Upper lobe of right lung (tissue), 1 donor: Measurements from ENCODE around the gene EIF5AL1. TPM values are rescaled to one million over a fixed set of nuclear protein-coding genes. Genes with fewer than 3 reads are reported as not detected.

Experiments used
- ATAC-seq: fragments of 200-7000 bp; cut with Tn5 transposase; one replicate; pipeline ENCODE4 v1.9.1; 2020; ENCODE audit warnings: mild to moderate bottlenecking, moderate library complexity
- DNase-seq: peaks from one replicate; pipeline ENCODE4 v3.0.0-alpha.2; 2020
- H3K27ac ChIP-seq: fragments of 200-600 bp; one replicate; pipeline ENCODE4 v1.8.0; 2022
- H3K27me3 ChIP-seq: fragments of 200-600 bp; one replicate; pipeline ENCODE4 v1.8.0; 2022; ENCODE audit warnings: mild to moderate bottlenecking
- H3K36me3 ChIP-seq: fragments of 200-600 bp; one replicate; pipeline ENCODE4 v1.8.0; 2022
- H3K4me1 ChIP-seq: fragments of 200-600 bp; one replicate; pipeline ENCODE4 v1.8.0; 2022
- H3K4me3 ChIP-seq: fragments of 200-600 bp; one replicate; pipeline ENCODE4 v1.8.0; 2022; ENCODE audit warnings: mild to moderate bottlenecking
- H3K9me3 ChIP-seq: fragments of 200-600 bp; one replicate; pipeline ENCODE4 v1.8.0; 2022
- intact Hi-C: fragments of 100-400 bp; cut with DNase I; formaldehyde crosslinking; loops from one replicate; pipeline ENCODE4 v1.11.0; 2022
- total RNA-seq: library from RNA; stranded (reverse); fragmentation: NEBNext Ultra II Directional; extraction: Animal tissue kit (Norgen Biotek cat#: 25700); gene quantifications from one replicate; pipeline ENCODE4 v1.2.1, GENCODE V29; 2021
- TF ChIP-seq, protein P1 (sequence below): fragments of 200-600 bp; IDR thresholded peaks from one replicate; pipeline ENCODE4 v1.8.0; 2022; ENCODE audit warnings: antibody characterized with exemption
- donor health status: DM: no; HTN: yes; CAD: no; lungs with severe emphysema.

EIF5AL1 gene
- total RNA-seq, 1 donor from 2014 or later, result 0.14 TPM

DNA sequence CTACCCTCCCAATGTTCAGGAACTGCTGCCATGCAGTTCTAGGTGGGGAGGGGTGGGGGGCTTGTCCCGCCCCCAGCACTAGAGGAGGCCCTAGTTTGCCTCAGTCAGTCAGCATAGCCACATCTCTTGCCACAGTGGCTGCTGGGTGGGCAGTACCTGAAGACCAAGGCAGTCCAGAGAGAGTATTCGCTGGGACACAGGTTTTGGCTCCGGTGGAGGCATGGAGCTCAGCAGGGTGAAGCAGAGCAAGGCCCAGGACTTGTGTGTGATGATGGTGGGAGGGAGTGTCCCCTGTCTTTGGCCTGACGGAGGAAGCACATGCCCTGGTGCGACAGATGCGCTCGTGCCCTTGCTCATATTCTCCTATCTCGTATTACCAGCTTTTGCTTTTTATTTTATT lies 42.2 kb upstream of the EIF5AL1 start:
- DNase-seq, result no peak
- no peaks in the 10 kb centered on the region for H3K36me3 ChIP-seq
- H3K4me1 ChIP-seq, result peaks cover 13% of the 10 kb centered on the region

GRCh38 chr10:79471776-79472175 lies 40.6 kb upstream of the EIF5AL1 start:
- TF ChIP-seq, protein P1, sequence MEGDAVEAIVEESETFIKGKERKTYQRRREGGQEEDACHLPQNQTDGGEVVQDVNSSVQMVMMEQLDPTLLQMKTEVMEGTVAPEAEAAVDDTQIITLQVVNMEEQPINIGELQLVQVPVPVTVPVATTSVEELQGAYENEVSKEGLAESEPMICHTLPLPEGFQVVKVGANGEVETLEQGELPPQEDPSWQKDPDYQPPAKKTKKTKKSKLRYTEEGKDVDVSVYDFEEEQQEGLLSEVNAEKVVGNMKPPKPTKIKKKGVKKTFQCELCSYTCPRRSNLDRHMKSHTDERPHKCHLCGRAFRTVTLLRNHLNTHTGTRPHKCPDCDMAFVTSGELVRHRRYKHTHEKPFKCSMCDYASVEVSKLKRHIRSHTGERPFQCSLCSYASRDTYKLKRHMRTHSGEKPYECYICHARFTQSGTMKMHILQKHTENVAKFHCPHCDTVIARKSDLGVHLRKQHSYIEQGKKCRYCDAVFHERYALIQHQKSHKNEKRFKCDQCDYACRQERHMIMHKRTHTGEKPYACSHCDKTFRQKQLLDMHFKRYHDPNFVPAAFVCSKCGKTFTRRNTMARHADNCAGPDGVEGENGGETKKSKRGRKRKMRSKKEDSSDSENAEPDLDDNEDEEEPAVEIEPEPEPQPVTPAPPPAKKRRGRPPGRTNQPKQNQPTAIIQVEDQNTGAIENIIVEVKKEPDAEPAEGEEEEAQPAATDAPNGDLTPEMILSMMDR, result no peak
- Histone ChIP-seq H3K27me3 (no peaks in the 10 kb centered on the region), H3K9me3 (no peaks in the 10 kb centered on the region), H3K4me3 (no peak overlapping the region), H3K36me3 (no peaks in the 10 kb centered on the region), H3K27ac (no peak overlapping the region), H3K4me1 (peaks cover 13% of the 10 kb centered on the region)
- DNase-seq (no peak), ATAC-seq (no peak)
- intact Hi-C loops, result no loop called here

More for the DNA sequence above, 42.2 kb upstream of the EIF5AL1 start:
- intact Hi-C loops, result no loop called here
- no peak for ATAC-seq
- Histone ChIP-seq H3K9me3 (no peaks in the 10 kb centered on the region), H3K27ac (no peak overlapping the region), H3K4me3 (no peak overlapping the region), H3K27me3 (no peaks in the 10 kb centered on the region)
- TF ChIP-seq, protein P1, result no peak

GRCh38 chr10:79472449-79472848 lies 39.9 kb upstream of the EIF5AL1 start:
- peaks cover 9% of the 10 kb centered on the region for H3K4me1 ChIP-seq
- no peak for ATAC-seq
- no peak overlapping the region for H3K4me3 ChIP-seq
- no peak for DNase-seq
- intact Hi-C loops, result no loop called here
- no peaks in the 10 kb centered on the region for H3K9me3 ChIP-seq
- TF ChIP-seq, protein P1, result no peak
- H3K27ac ChIP-seq, result no peak overlapping the region
- H3K27me3 ChIP-seq, result no peaks in the 10 kb centered on the region
- no peaks in the 10 kb centered on the region for H3K36me3 ChIP-seq

- ATAC-seq (no peak), DNase-seq (no peak)
- H3K4me3 ChIP-seq, result no peak overlapping the region
- no peaks in the 10 kb centered on the region for H3K9me3 ChIP-seq
- H3K36me3 ChIP-seq, result no peaks in the 10 kb centered on the region
- intact Hi-C loops, result no loop called here
- H3K27me3 ChIP-seq, result no peaks in the 10 kb centered on the region
- TF ChIP-seq, protein P1, result no peak
- no peak overlapping the region for H3K27ac ChIP-seq
- H3K4me1 ChIP-seq, result peaks cover 4% of the 10 kb centered on the region
Measured at GRCh38 chr10:79472951-79473350, 39.4 kb upstream of the EIF5AL1 start.

DNA sequence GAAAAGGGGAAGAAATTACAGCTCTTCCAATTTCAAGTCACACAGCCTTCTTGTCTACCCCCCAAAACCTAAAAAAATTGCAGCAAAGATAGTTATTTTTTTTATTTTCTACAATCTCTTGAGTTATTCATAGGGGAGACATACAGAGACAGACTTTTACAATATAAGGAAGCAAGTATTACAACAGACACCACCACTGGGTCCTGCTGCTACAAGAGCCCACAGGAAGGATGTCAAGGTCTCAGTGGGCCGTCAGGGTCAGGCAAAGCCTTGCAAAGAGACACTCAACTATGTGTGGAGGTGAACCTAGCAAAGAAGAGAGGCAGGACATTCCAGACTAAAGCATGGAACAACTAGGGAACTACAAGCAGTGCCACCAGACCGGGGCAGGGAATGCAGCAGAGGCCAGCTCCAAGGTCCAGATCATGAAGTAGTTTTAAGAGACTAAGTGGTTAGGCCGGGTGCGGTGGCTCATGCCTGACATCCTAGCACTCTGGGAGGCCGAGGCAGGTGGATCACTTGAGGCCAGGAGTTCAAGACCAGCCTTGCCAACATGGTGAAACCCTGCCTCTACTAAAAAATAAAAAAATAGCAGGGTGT lies 38.7 kb upstream of the EIF5AL1 start:
- intact Hi-C loops, result no loop called here
- no peaks in the 10 kb centered on the region for H3K36me3 ChIP-seq
- DNase-seq, result no peak
- H3K27ac ChIP-seq, result no peak overlapping the region
- H3K4me1 ChIP-seq, result no peaks in the 10 kb centered on the region
- H3K27me3 ChIP-seq, result no peaks in the 10 kb centered on the region
- ATAC-seq, result peak; percentile 59
- TF ChIP-seq, protein P1, result no peak
- H3K4me3 ChIP-seq, result no peak overlapping the region
- no peaks in the 10 kb centered on the region for H3K9me3 ChIP-seq
